ENCODE measurements around the gene RGS18.

The RGS18 gene

DNA sequence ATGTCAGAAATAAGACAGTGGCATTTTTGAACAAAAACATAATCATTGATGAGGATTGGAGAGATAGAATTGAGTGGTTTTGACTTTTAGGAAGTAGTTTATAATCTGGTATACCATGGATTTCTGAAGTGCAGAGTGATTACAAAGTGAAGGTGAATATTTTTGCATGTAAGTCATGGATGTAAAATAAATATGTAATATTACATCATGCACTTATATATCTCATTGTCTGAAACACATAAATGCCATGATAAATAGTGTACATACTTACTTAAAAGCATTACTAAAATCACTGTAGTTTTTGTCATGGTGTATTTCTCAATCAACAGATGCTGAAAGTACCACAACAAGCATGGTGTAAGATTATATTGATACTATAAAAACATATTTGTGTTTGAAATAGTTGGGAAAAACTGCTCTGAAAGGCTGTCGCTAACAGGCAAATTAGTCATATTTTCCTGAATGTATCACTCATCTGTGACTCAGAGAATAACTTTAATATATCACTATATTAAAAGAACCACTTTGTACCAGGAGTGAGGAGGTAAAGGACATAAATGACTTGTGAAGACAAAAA lies 24.8 kb upstream of the RGS18 start:
- H3K27me3 ChIP-seq (ENCODE audit: insufficient read depth, low read length), result no peaks in the 10 kb centered on the region
- no peak overlapping the region for H3K9ac ChIP-seq (ENCODE audit: low read depth, low read length)
- no peak overlapping the region for H3K27ac ChIP-seq (ENCODE audit: low read depth, low read length)
- H3K9me3 ChIP-seq (ENCODE audit: insufficient read depth, low read depth, low read length), result no peaks in the 10 kb centered on the region
- no peaks in the 10 kb centered on the region for H3K4me1 ChIP-seq (ENCODE audit: insufficient read depth, low read length)
- no peaks in the 10 kb centered on the region for H3K36me3 ChIP-seq (ENCODE audit: insufficient read depth, low read length)
- no CpG with 5 or more reads among the region's 1 CpG for WGBS
- no peak overlapping the region for H3K4me3 ChIP-seq (ENCODE audit: low read length)

DNA sequence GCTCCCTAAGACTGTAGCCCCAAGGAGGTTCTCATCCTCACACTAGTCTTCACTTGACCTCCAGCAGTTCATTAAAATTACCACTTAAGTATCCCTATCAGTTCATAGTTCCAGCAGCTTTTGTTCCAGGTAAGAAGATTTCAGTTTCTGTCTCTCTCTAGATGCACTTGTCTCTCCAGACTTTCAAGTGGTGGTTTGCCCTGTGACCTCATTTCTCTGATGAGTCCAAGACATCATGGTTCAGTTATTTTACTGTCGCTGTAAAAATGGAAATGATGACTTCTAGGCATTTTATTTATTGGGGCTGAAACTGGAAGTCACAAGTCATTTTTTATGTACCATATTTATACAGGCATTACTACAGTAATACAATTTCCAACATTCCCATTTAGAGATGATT lies 17.9 kb upstream of the RGS18 start:
- Histone ChIP-seq H3K27ac (ENCODE audit: low read depth, low read length) (no peak overlapping the region), H3K4me1 (ENCODE audit: insufficient read depth, low read length) (no peaks in the 10 kb centered on the region), H3K27me3 (ENCODE audit: insufficient read depth, low read length) (no peaks in the 10 kb centered on the region), H3K9ac (ENCODE audit: low read depth, low read length) (no peak overlapping the region), H3K4me3 (ENCODE audit: low read length) (no peak overlapping the region), H3K9me3 (ENCODE audit: insufficient read depth, low read depth, low read length) (no peaks in the 10 kb centered on the region), H3K36me3 (ENCODE audit: insufficient read depth, low read length) (no peaks in the 10 kb centered on the region)
- 100% methylated on average over 1 of the region's 1 CpG for WGBS

DNA sequence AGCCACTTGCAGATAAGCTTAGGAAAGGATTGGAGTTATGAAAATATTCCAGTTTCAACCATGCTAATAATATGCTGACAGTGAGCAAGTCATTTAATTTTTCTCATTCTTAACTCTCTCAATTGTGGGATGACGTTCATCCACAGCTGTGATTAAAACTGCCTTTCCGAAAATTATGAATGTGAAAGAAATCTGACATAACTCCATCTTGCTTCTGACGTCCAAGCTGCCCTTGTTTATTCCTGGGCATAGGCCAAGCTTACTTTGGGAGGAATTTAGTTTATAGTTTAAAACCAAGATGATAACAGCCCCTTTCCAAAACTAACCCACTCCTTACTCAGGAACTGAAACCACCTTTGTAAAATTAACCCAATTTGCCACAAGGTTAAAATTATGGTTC lies 11.0 kb upstream of the RGS18 start:
- no peaks in the 10 kb centered on the region for H3K27me3 ChIP-seq (ENCODE audit: insufficient read depth, low read length)
- no peak overlapping the region for H3K27ac ChIP-seq (ENCODE audit: low read depth, low read length)
- H3K9me3 ChIP-seq (ENCODE audit: insufficient read depth, low read depth, low read length), result no peaks in the 10 kb centered on the region
- no peaks in the 10 kb centered on the region for H3K36me3 ChIP-seq (ENCODE audit: insufficient read depth, low read length)
- no peak overlapping the region for H3K9ac ChIP-seq (ENCODE audit: low read depth, low read length)
- no peak overlapping the region for H3K4me3 ChIP-seq (ENCODE audit: low read length)
- no peaks in the 10 kb centered on the region for H3K4me1 ChIP-seq (ENCODE audit: insufficient read depth, low read length)
- WGBS, result 97% methylated on average over 3 of the region's 3 CpGs

DNA sequence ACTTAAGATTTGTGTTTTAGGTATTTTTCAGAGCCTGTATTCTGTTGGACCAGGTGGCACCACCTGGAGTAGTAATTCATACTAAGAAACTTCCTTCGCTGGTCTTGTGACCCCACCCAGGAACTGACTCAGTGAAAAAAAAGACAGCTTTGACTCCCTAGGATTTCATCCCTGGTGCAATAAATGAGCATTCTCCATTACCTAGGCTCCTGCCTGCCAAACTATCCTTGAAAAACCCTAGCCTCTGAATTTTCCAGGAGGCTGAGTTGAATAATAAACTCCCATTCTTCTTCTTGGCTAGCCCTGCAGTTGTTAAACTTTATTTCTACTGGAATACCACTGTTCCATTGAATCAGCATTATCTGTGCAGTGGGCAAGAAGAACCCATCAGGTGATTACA lies 10.6 kb upstream of the RGS18 start:
- Histone ChIP-seq H3K9me3 (ENCODE audit: insufficient read depth, low read depth, low read length) (no peaks in the 10 kb centered on the region), H3K9ac (ENCODE audit: low read depth, low read length) (no peak overlapping the region), H3K27ac (ENCODE audit: low read depth, low read length) (no peak overlapping the region), H3K27me3 (ENCODE audit: insufficient read depth, low read length) (no peaks in the 10 kb centered on the region), H3K36me3 (ENCODE audit: insufficient read depth, low read length) (no peaks in the 10 kb centered on the region), H3K4me1 (ENCODE audit: insufficient read depth, low read length) (no peaks in the 10 kb centered on the region), H3K4me3 (ENCODE audit: low read length) (no peak overlapping the region)
- WGBS, result 97% methylated on average over 1 of the region's 1 CpG

DNA sequence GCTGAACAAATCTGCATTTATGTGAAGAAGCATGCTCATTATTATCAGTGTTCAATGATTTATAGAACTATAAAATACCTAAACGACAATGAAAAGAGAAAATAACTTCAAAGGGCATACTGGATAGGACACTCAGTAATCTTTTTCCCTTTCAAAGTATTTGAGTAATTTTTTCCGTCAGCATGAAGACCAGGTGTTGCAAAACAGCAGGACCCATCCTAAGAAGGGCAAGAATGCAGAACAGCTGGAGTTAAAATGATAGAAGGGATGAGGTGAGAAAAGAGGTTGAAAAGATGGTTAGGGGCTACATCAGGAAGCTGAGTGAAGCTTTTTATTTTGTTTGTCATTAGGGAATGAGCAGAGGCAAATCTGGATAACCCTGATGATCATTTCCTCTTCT lies 7.1 kb upstream of the RGS18 start:
- H3K27me3 ChIP-seq (ENCODE audit: insufficient read depth, low read length), result no peaks in the 10 kb centered on the region
- no peaks in the 10 kb centered on the region for H3K9me3 ChIP-seq (ENCODE audit: insufficient read depth, low read depth, low read length)
- no peaks in the 10 kb centered on the region for H3K4me1 ChIP-seq (ENCODE audit: insufficient read depth, low read length)
- H3K36me3 ChIP-seq (ENCODE audit: insufficient read depth, low read length), result no peaks in the 10 kb centered on the region
- H3K27ac ChIP-seq (ENCODE audit: low read depth, low read length), result no peak overlapping the region; the same call in 1 of the 2 replicates
- WGBS, result 89% methylated on average over 2 of the region's 2 CpGs
- H3K4me3 ChIP-seq (ENCODE audit: low read length), result no peak overlapping the region
- no peak overlapping the region for H3K9ac ChIP-seq (ENCODE audit: low read depth, low read length)

DNA sequence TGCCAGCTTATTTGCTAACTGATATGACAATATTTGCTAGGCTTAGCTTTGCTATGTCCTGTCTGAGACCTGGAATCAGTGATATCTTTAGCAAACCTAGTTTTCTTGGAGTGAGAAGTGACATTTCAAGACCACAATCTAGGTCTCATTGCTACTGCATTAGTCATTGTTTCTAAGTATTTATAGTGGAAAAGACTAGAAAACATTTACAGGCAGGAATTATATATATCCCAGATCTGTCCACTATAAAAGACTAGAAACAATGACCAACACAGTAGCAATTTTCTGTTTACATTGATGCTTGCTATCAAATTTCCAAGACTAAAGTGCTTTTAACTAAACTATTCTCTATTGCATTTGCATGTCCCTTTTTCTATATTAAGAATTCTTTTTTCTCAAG lies 5.0 kb upstream of the RGS18 start:
- Histone ChIP-seq H3K36me3 (ENCODE audit: insufficient read depth, low read length) (no peaks in the 10 kb centered on the region), H3K27ac (ENCODE audit: low read depth, low read length) (no peak overlapping the region), H3K9me3 (ENCODE audit: insufficient read depth, low read depth, low read length) (no peaks in the 10 kb centered on the region), H3K27me3 (ENCODE audit: insufficient read depth, low read length) (no peaks in the 10 kb centered on the region), H3K4me1 (ENCODE audit: insufficient read depth, low read length) (no peaks in the 10 kb centered on the region), H3K4me3 (ENCODE audit: low read length) (no peak overlapping the region), H3K9ac (ENCODE audit: low read depth, low read length) (no peak overlapping the region)

DNA sequence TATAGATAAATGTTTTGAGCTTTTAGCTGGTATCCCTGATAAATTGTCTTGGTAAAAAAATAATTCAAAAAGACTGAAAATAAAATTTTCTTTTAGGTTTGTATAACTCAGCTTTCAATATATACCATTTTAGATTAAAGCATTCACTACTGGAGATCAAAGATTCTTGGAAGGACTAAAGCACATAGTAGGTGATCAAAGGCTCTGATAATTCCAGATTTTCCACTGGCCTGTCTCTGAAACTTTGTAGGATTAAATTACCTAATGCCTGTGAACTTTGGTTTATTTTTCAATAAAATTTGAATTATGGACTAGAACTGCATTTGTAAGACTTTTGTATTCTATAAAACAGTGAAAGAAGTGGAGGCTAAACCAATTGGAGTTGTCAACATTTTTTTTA lies 1.2 kb upstream of the RGS18 start:
- Histone ChIP-seq H3K9ac (ENCODE audit: low read depth, low read length) (no peak overlapping the region), H3K27ac (ENCODE audit: low read depth, low read length) (no peak overlapping the region), H3K27me3 (ENCODE audit: insufficient read depth, low read length) (no peaks in the 10 kb centered on the region), H3K9me3 (ENCODE audit: insufficient read depth, low read depth, low read length) (no peaks in the 10 kb centered on the region), H3K4me1 (ENCODE audit: insufficient read depth, low read length) (no peaks in the 10 kb centered on the region), H3K36me3 (ENCODE audit: insufficient read depth, low read length) (no peaks in the 10 kb centered on the region), H3K4me3 (ENCODE audit: low read length) (no peak overlapping the region)

DNA sequence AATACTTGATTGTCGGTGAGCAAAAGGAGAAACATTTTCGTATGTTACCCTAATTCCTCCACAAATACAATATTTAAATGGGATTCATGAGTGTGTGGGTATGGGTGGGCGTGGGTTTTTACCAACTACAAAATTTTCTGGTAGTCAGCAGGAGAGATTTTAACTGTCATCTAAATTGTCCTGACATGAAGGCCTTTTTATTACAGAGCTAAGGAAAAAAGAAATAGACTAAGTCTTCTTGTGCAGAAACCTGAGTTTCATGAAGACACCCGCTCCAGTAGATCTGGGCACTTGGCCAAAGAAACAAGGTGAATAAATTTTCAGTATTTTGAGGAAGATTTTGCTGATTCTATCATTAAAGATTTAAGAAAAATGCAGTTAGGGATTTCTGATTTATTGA lies 752 bp downstream of the RGS18 start:
- Histone ChIP-seq H3K27me3 (ENCODE audit: insufficient read depth, low read length) (no peaks in the 10 kb centered on the region), H3K4me1 (ENCODE audit: insufficient read depth, low read length) (no peaks in the 10 kb centered on the region), H3K9ac (ENCODE audit: low read depth, low read length) (no peak overlapping the region), H3K27ac (ENCODE audit: low read depth, low read length) (no peak overlapping the region), H3K4me3 (ENCODE audit: low read length) (no peak overlapping the region), H3K36me3 (ENCODE audit: insufficient read depth, low read length) (no peaks in the 10 kb centered on the region), H3K9me3 (ENCODE audit: insufficient read depth, low read depth, low read length) (no peaks in the 10 kb centered on the region)
- WGBS, result 98% methylated on average over 1 of the region's 4 CpGs

DNA sequence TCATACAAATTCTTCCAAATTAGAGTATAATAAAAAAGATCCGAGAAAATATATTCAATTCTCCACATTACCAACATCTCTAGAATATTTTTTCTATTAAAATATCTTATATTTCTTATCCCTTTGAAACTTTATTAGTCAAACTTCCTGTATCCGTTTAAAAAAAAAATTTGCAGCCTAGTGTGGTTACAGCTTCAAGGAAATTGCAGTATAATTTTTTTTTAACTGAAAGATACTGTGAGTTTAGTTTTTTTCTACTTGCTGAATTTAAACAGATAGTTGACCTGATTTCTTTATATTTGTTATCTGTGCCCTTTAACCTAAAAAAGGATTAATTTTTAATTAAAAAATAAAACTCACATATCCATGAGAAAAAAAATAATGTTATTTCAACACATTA lies 1.5 kb downstream of the RGS18 start:
- H3K4me3 ChIP-seq (ENCODE audit: low read length), result no peak overlapping the region
- 0 out of 2 replicates have a peak, but pooled peaks cover 3% of the 10 kb centered on the region for H3K9me3 ChIP-seq (ENCODE audit: insufficient read depth, low read depth, low read length)
- no peaks in the 10 kb centered on the region for H3K4me1 ChIP-seq (ENCODE audit: insufficient read depth, low read length)
- no peak overlapping the region for H3K27ac ChIP-seq (ENCODE audit: low read depth, low read length)
- H3K9ac ChIP-seq (ENCODE audit: low read depth, low read length), result no peak overlapping the region
- no peaks in the 10 kb centered on the region for H3K27me3 ChIP-seq (ENCODE audit: insufficient read depth, low read length)
- no peaks in the 10 kb centered on the region for H3K36me3 ChIP-seq (ENCODE audit: insufficient read depth, low read length)
- 100% methylated on average over 1 of the region's 2 CpGs for WGBS

DNA sequence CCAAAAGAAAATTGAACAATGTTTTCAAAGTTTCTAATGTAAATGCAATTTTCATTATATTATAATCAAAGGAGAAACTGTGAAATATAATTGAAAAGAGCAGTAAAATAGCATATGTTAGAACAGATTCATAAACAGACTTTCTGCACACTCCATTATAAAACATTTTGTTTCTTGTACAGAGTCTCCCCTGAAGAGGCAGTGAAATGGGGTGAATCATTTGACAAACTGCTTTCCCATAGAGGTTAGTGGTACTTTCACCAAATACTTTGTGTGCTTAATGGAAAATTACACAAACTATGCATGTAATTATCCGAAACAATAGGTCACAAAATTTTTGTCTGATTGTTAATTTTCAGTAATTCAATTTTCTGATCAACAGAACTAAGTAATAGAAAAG lies 1.9 kb downstream of the RGS18 start:
- H3K9me3 ChIP-seq (ENCODE audit: insufficient read depth, low read depth, low read length), result 0 out of 2 replicates have a peak, but pooled peaks cover 5% of the 10 kb centered on the region
- H3K4me1 ChIP-seq (ENCODE audit: insufficient read depth, low read length), result no peaks in the 10 kb centered on the region
- no peak overlapping the region for H3K4me3 ChIP-seq (ENCODE audit: low read length)
- H3K27ac ChIP-seq (ENCODE audit: low read depth, low read length), result no peak overlapping the region
- H3K27me3 ChIP-seq (ENCODE audit: insufficient read depth, low read length), result no peaks in the 10 kb centered on the region
- no peaks in the 10 kb centered on the region for H3K36me3 ChIP-seq (ENCODE audit: insufficient read depth, low read length)
- WGBS, result 100% methylated on average over 1 of the region's 1 CpG
- no peak overlapping the region for H3K9ac ChIP-seq (ENCODE audit: low read depth, low read length)

DNA sequence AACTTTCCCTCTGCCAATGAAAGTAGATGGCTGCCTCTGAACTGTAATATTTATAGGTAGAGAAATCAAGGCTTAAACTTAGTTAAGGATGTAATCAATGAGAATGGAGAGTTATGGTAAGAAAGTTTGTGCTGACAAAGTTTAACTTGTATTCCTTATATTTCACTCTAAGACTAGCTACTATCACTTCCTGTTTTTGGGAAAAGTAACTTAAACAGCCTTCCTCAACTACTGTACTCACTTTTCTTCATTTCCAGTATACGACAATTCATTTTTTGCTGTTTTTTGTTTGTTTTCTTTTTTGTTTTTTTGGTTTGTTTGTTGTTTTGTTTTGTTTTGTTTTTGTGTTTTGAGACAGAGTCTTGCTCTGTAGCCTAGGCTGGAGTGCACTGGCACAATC lies 3.7 kb downstream of the RGS18 start:
- WGBS, result 100% methylated on average over 1 of the region's 1 CpG
- H3K4me3 ChIP-seq (ENCODE audit: low read length), result no peak overlapping the region
- H3K9ac ChIP-seq (ENCODE audit: low read depth, low read length), result no peak overlapping the region
- H3K27me3 ChIP-seq (ENCODE audit: insufficient read depth, low read length), result no peaks in the 10 kb centered on the region
- H3K4me1 ChIP-seq (ENCODE audit: insufficient read depth, low read length), result no peaks in the 10 kb centered on the region
- H3K27ac ChIP-seq (ENCODE audit: low read depth, low read length), result no peak overlapping the region
- 0 out of 2 replicates have a peak, but pooled peaks cover 5% of the 10 kb centered on the region for H3K9me3 ChIP-seq (ENCODE audit: insufficient read depth, low read depth, low read length)
- H3K36me3 ChIP-seq (ENCODE audit: insufficient read depth, low read length), result no peaks in the 10 kb centered on the region

DNA sequence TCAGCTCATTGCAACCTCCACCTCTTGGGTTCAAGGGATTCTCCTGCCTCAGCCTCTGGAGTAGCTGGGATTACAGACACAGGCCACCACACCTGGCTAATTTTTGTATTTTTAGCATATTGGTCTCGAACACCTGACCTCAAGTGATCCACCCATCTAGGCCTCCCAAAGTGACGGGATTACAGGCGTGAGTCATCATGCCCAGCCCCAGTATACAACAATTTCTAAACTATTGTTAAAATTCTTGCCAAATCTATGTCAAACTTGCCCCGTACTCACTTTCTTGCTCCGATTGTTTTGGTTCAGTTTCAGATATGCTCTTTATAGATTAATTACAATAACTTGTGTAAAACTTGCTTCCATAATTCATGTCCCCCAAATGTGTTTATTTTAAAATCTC lies 4.1 kb downstream of the RGS18 start:
- Histone ChIP-seq H3K36me3 (ENCODE audit: insufficient read depth, low read length) (no peaks in the 10 kb centered on the region), H3K9ac (ENCODE audit: low read depth, low read length) (no peak overlapping the region), H3K9me3 (ENCODE audit: insufficient read depth, low read depth, low read length) (0 out of 2 replicates have a peak, but pooled peaks cover 5% of the 10 kb centered on the region), H3K4me3 (ENCODE audit: low read length) (no peak overlapping the region), H3K4me1 (ENCODE audit: insufficient read depth, low read length) (no peaks in the 10 kb centered on the region), H3K27me3 (ENCODE audit: insufficient read depth, low read length) (no peaks in the 10 kb centered on the region), H3K27ac (ENCODE audit: low read depth, low read length) (no peak overlapping the region)
- 91% methylated on average over 5 of the region's 5 CpGs for WGBS

Measured in HUES64 (cell line).